COLO829 (cell line): ENCODE results near the gene HAVCR2.

Experiments used
- DNase-seq: peaks from one replicate; pipeline ENCODE4 v3.0.0; 2012; ENCODE audit warnings: low spot score

The HAVCR2 gene

GRCh38 chr5:157045601-157046000 is 63.2 kb downstream of the HAVCR2 start:
- no peak for DNase-seq

GRCh38 chr5:157038568-157039187 is 70.2 kb downstream of the HAVCR2 start:
- DNase-seq, result no peak
